Stomach (tissue), 9 donors: ENCODE results near the gene ARID5B. TPM values are rescaled to one million over a fixed set of nuclear protein-coding genes. Genes with fewer than 3 reads are reported as not detected.

Source experiments
- DNase-seq, 2 donors: peaks; one replicate each; pipeline versions ENCODE4 v3.0.0 to v3.0.0-alpha.2; 2013 to 2019
- H3K27ac ChIP-seq, 5 donors: fragments of 200-600 bp in 4 of 5; sonication (generic) in 4 of 5; one replicate each; pipeline ENCODE4 v1.5.1; 2013 to 2019; ENCODE audit warnings: mild to moderate bottlenecking in 1 of 5, moderate library complexity in 1 of 5
- H3K27me3 ChIP-seq, 3 donors: fragments of 200-600 bp; sonication (generic); one replicate each; pipeline ENCODE4 v1.5.1; 2017 to 2019; ENCODE audit warnings: mixed run types in 1 of 3
- H3K36me3 ChIP-seq, 4 donors: fragments of 200-600 bp; sonication (generic); 1 replicate in 3 of 4; 2 replicates in 1 of 4; pipeline ENCODE4 v1.5.1; 2016 to 2019
- H3K4me1 ChIP-seq, 4 donors: fragments of 200-600 bp; sonication (generic); one replicate each; pipeline ENCODE4 v1.5.1; 2016 to 2019
- H3K4me3 ChIP-seq, 4 donors: fragments of 200-600 bp; sonication (generic) in 3 of 4; one replicate each; pipeline ENCODE4 v1.5.1; 2016 to 2019; ENCODE audit warnings: mild to moderate bottlenecking in 1 of 4
- H3K9me3 ChIP-seq, 4 donors: fragments of 200-600 bp; sonication (generic); one replicate each; pipeline ENCODE4 v1.5.1; 2016 to 2019
- EP300 ChIP-seq: sonication (generic); formaldehyde crosslinking; IDR thresholded peaks from one replicate; pipeline ENCODE4 v1.6.1; 2017; ENCODE audit warnings: antibody characterized with exemption
- POLR2A ChIP-seq, 4 donors: fragments of 450-650 bp; IDR thresholded peaks; one replicate each; pipeline ENCODE4 v1.6.1; 2016; ENCODE audit warnings: antibody characterized with exemption in 4 of 4, control low read depth in 2 of 4, mild to moderate bottlenecking in 1 of 4, moderate library complexity in 1 of 4
- POLR2AphosphoS5 ChIP-seq, 3 donors: sonication (generic); formaldehyde crosslinking; IDR thresholded peaks; one replicate each; pipeline ENCODE4 v1.6.1; 2016; ENCODE audit warnings: antibody characterized with exemption in 3 of 3
- WGBS, 5 donors: extraction: QIAGEN DNeasy Blood & Tissue Kit in 3 of 5; methylation state at CpG; one replicate each; pipeline versions ENCODE4 v1.1.5 to v1.1.7; 2013 to 2018; 5-methylcytosine and 5-hydroxymethylcytosine counted together
- intact Hi-C: fragments of 100-400 bp; cut with DNase I; formaldehyde crosslinking; loops from one replicate; pipeline ENCODE4 v1.15.1; 2023; ENCODE audit warnings: low total_unique reads
- polyA plus RNA-seq, 3 donors: library from polyadenylated mRNA; stranded (reverse); fragments of 200-250 nt; gene quantifications; one replicate each; pipeline ENCODE4 v1.2.3, GENCODE V29; 2013
- total RNA-seq, 5 donors: library from RNA; depleted of rRNA; stranded (reverse); fragments of >200 nt; gene quantifications; one replicate each; pipeline versions ENCODE4 v1.1.0 to v1.2.3, GENCODE V29; 2014 to 2016
- TF ChIP-seq, protein P1 (sequence below), 7 experiments: fragments of 450-650 bp in 4 of 7; fragments of 200-600 bp in 3 of 7; sonication (generic) in 3 of 7; IDR thresholded peaks; one replicate each; pipeline ENCODE4 v1.5.1; 2016 to 2019; ENCODE audit warnings: antibody characterized with exemption in 7 of 7, control low read depth in 2 of 7, mild to moderate bottlenecking in 1 of 7
- donor health status: healthy with polysubstance abuse.
- donor health status: Bipolar disorder and iron deficiency.
- donor health status: healthy.

ARID5B gene
- total and polyA plus RNA-seq, 8 donors: 5.4 to 64.2 (median 11.9) TPM

DNA sequence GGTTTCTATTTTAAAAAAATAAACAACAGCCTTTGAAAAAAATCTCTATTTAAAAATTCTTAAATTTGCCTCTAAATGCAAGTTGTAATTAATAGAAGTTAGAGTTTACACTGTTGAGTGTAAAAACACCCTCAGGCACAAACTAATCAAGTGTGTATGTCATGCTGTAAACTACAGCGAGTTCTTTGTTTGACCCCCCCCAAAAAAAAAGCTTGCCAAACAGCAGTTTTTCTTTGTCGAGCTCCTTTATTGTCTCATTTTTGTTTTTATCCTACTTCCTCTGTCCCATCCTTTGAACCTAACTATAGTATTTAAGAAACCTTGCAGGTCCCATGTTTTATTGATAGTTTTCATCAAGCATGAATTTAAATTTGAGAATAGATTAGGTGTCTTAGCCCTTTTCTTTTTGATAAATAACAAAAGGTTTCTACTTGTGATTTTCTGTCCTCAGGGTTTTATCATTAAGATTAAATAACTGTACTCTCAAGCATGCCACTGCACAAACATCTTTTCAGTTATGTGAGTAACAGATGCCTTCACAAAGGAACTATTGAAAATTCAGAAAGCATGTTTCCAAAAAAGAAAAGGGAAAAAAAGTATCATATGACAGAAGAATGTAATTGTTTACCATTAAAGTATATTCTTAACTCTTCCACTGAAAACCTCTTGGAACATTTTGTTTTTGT is 176.0 kb downstream of the ARID5B start:
- intact Hi-C loops: no loop called here
- TF ChIP-seq, protein P1, sequence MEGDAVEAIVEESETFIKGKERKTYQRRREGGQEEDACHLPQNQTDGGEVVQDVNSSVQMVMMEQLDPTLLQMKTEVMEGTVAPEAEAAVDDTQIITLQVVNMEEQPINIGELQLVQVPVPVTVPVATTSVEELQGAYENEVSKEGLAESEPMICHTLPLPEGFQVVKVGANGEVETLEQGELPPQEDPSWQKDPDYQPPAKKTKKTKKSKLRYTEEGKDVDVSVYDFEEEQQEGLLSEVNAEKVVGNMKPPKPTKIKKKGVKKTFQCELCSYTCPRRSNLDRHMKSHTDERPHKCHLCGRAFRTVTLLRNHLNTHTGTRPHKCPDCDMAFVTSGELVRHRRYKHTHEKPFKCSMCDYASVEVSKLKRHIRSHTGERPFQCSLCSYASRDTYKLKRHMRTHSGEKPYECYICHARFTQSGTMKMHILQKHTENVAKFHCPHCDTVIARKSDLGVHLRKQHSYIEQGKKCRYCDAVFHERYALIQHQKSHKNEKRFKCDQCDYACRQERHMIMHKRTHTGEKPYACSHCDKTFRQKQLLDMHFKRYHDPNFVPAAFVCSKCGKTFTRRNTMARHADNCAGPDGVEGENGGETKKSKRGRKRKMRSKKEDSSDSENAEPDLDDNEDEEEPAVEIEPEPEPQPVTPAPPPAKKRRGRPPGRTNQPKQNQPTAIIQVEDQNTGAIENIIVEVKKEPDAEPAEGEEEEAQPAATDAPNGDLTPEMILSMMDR (IDR thresholded peaks at IDR 0.05): no peak
- TF ChIP-seq EP300 (no peak), POLR2A (IDR thresholded peaks at IDR 0.05) (no peak), POLR2AphosphoS5 (IDR thresholded peaks at IDR 0.05) (no peak)
- peaks cover 2 to 45% (median 36%) of the 10 kb centered on the region in 4 donors for H3K36me3 ChIP-seq
- DNase-seq: no peak
- H3K27me3 ChIP-seq: no peaks in the 10 kb centered on the region
- WGBS, 5 donors: 23 to 40% (median 32%) methylated on average over 2 of the region's 2 CpGs
- peaks cover 29 to 78% (median 50%) of the 10 kb centered on the region in 4 donors for H3K4me1 ChIP-seq
- no peak overlapping the region for H3K4me3 ChIP-seq
- peak overlapping the region in 2 of 5 donors; percentile 22 to 68 for H3K27ac ChIP-seq
- H3K9me3 ChIP-seq: no peaks in the 10 kb centered on the region

DNA sequence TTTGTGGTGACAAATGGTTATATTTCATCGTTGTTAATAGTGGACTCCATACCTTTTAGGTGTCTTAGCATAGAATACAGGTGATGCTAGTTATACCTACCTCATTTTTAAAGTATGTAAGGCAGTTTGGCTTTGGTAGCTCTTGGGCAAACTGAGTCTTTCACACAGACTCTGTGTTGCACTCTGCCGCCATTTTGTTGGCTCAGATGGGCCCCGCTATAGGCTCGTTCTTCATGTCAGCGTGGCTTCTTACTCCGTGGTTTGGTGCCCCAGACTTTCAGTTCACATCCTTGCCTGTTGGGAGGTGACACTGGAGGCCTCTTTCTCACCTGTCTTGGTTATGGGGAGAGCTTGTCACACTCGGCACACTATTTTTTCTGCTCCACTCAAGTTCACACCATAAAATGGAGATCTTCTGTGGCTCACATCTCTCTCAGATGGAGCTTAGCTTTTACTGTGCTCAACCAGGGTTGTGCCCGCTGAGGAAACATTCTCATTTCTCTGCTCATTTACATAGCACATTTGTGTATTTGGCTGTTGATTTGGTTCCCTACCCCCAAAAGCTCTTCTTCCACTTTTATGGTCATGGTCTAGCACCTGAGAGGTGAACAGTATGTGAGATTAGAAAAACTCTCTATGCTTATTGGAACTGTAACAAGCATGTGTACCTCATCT is 178.5 kb downstream of the ARID5B start:
- peaks cover 45 to 83% (median 66%) of the 10 kb centered on the region in 4 donors for H3K4me1 ChIP-seq
- H3K36me3 ChIP-seq: peaks cover 0 to 27% (median 20%) of the 10 kb centered on the region in 4 donors
- H3K4me3 ChIP-seq: no peak overlapping the region
- TF ChIP-seq POLR2AphosphoS5 (IDR thresholded peaks at IDR 0.05): no peak
- TF ChIP-seq, protein P1 (IDR thresholded peaks at IDR 0.05): no peak
- no peak for TF ChIP-seq POLR2A (IDR thresholded peaks at IDR 0.05)
- no peak for TF ChIP-seq EP300
- H3K27me3 ChIP-seq: no peaks in the 10 kb centered on the region
- peak overlapping the region in 2 of 5 donors; percentile 82 to 89 for H3K27ac ChIP-seq
- DNase-seq: no peak
- H3K9me3 ChIP-seq: no peaks in the 10 kb centered on the region
- WGBS, 5 donors: 90 to 99% (median 96%) methylated on average over 8 of the region's 8 CpGs
- intact Hi-C loops: no loop called here

- WGBS, 5 donors: 72 to 90% (median 76%) methylated on average over 5 of the region's 5 CpGs
- no peak for DNase-seq
- Histone ChIP-seq H3K4me3 (no peak overlapping the region), H3K4me1 (peaks cover 45 to 78% (median 60%) of the 10 kb centered on the region in 4 donors), H3K9me3 (no peaks in the 10 kb centered on the region), H3K36me3 (peaks cover 5 to 27% (median 20%) of the 10 kb centered on the region in 4 donors), H3K27me3 (no peaks in the 10 kb centered on the region), H3K27ac (peak overlapping the region in 4 of 5 donors; percentile 81 to 89 (median 84))
- intact Hi-C loops: no loop called here
- no peak for TF ChIP-seq EP300
Observed at GRCh38 chr10:62080905-62081304, 179.4 kb downstream of the ARID5B start.

- 56 to 72% (median 62%) methylated on average over 5 of the region's 5 CpGs for WGBS, 5 donors
- intact Hi-C loops: no loop called here
- H3K27ac ChIP-seq: peak overlapping the region in 4 of 5 donors; percentile 81 to 89 (median 84)
- peak in 1 of 2 donors; percentile 53 for DNase-seq
- H3K4me3 ChIP-seq: no peak overlapping the region
- H3K27me3 ChIP-seq: no peaks in the 10 kb centered on the region
- peaks cover 10 to 31% (median 25%) of the 10 kb centered on the region in 4 donors for H3K36me3 ChIP-seq
- no peak for TF ChIP-seq EP300
- TF ChIP-seq, protein P1 (IDR thresholded peaks at IDR 0.05): no peak
- no peak for TF ChIP-seq POLR2A (IDR thresholded peaks at IDR 0.05)
- peak in 1 of 3 donors; percentile 11 for TF ChIP-seq POLR2AphosphoS5 (IDR thresholded peaks at IDR 0.05)
- peaks cover 39 to 72% (median 55%) of the 10 kb centered on the region in 4 donors for H3K4me1 ChIP-seq
- H3K9me3 ChIP-seq: no peaks in the 10 kb centered on the region
Observed at GRCh38 chr10:62081341-62082270, 180.1 kb downstream of the ARID5B start.
